HPDE6-E6E7 (cell line): ENCODE measurements around the gene CD163.
"Not testable (repeated sequence)": the region's sequence is repeated elsewhere in the genome, so short reads cannot be mapped to it uniquely, and the experiment has no call there.

Source experiments
- DNase-seq: peaks from one replicate; pipeline ENCODE4 v3.0.0; 2011; ENCODE audit warnings: missing footprints; ENCODE audit errors: extremely low spot score

The CD163 gene

DNA sequence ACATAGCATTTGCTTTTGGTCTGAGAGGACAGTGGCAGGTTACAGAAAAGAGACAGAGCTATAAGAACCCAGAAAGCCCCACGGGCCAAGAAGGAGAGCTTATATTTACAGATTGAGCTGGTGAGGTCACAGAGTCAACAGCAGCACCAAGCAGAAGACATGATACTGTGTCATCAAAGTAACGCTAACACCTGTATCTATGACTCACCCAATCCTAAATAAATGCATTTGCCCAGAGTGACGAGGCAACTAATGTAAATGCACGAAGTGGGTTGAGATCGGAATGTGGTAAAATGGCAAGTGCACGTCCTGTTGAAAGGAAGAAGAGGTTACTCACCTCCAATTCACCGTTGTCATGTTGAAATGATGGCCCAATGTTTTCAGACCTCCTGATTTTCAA, 52.9 kb downstream of the CD163 start:
- DNase-seq = peak; percentile 13

- DNase-seq = no peak
Observed at GRCh38 chr12:7448099-7448498, 55.5 kb downstream of the CD163 start.

DNA sequence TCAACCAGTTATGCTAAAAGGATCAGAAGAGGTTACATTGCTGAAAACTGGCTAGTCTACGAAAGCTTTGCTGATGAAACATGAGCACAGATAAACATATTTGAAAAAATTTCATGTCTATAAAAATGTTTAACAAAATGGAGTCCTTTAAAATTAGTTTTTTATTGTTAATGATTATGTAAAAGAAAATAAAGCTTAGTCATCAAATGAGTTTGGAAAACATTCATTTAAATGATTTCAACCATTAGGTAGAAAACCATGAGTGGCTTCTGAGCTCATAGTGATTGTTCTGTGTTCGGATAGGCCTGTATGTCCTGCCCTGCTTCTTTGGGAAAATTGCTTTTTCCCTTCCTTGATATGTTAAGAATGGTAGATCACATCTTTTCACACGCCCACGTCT, 59.0 kb downstream of the CD163 start:
- DNase-seq = no peak

GRCh38 chr12:7444076-7444475, 59.5 kb downstream of the CD163 start, which contains the start of gene CD163L1:
Gene CD163L1, minus strand, starts transcription at chr12:7444153. Its CDS starts 26 bp downstream, at chr12:7444127.
- DNase-seq = no peak

- no peak for DNase-seq
Observed at GRCh38 chr12:7441216-7441615, 62.4 kb downstream of the CD163 start.

DNA sequence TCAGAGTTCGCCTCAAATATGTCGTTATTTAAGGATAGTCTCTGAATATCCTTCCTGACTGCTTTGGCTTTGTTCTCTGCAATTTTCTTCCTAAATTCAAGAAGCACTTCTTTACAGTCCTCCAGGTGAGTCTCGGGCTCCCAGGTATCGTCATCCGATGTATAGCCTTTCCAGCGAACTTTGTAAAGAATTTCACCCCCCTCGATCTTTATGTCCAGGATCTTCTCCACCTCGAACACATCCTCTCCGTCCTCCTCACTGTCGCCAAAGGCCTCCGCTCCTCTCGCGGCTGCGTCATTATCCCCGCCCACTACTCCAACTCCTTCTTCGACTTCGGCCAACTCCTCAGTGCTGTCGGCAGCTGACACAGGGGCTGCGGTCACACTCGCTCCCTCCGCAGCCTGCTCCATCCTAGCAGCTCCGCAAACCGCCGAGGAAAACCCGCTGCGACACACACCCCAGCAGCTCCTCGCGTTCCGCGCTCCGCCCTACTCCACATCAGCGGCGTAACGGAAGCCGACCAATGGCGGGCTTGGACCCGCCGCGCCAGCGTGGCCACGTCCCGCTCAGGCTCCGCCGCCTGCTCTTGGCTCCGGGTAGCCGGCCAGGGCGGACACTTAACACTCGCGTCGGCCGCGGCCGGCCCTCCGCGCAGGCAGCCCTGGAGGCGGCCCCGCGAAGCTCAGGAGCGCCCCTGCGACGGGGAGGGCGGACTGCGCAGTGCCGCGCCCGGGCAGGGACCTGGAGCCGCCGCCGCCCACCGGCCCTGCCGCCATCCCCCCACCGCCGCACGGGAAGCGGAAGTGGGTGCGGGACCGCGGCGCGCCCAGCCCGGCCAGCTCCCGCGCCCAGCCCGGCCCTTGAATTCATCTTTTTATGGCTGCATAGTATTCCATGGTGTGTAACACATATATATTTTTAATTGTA, 63.7 kb downstream of the CD163 start:
- no peak for DNase-seq

DNA sequence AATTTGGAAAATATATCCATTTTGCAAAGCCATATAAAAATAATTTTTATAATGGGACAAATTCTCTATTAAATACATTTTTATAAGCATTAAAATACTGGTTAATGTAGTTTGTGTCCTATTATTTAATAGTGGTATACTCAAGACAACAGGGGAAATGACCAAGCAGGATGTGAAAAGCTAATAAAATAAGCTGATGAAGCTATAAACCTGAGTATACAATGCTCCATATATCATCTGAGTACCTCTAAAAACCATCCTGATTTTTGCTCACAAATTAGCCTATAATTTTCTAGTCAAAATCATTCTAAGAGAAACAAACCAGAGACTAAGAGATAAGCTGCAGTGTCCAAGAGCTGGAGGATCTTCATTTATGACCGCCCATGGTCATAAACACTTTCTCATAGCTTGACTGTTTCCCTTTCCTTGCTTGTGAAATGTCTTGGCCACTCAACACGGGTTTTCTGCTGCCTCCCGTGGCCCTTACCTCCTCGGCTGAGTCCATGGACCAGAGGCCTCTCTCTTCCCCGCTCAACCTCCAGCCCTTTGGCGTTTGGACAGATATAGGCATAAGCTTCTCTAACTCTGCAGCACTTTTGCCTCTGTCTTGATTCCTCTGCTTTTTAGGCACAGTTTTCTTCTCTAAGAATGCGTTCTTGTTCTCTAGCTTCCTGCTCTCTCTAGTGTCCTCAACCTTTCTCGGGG, 65.1 kb downstream of the CD163 start:
- not testable (repeated sequence) for DNase-seq

- DNase-seq = not testable (repeated sequence)
Observed at GRCh38 chr12:7437494-7437893, 66.1 kb downstream of the CD163 start.

GRCh38 chr12:7434670-7435069, 68.9 kb downstream of the CD163 start:
- DNase-seq = no peak

DNA sequence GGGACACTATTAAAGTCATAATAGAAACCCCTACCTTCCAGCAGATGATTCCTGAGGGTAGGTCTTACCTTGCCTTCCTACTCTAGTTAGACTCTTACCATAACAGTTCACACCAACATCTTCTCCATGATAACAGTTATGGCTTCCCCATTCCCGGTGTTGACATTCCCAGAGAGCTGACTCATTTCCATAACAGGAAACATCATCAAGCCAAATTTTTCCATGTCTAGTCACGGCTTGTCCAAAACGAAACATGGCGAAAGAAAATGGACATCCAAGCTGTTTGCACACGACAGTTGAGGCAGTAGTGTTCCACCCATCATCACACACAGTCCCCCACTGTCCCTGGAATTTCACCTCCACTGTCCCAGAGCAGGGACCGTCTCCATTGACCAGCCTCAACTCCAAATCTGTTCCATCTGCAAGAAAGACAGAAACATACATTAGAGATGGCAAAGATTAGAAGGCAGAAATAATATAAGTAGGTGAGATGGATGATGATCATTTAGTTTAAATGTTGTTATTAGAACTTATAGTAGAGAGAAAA, 70.2 kb downstream of the CD163 start:
- peak; percentile 8 for DNase-seq

GRCh38 chr12:7431993-7432685, 71.4 kb downstream of the CD163 start:
- no peak for DNase-seq
